Tibial artery (tissue), 4 donors: ENCODE measurements around the gene CSTB.
A peak's percentile ranks its signal among the peaks of the same experiment; 100 is the strongest.

Experiments
- DNase-seq, 2 donors: peaks; one replicate each; pipeline ENCODE4 v3.0.0-alpha.2; 2019
- H3K27ac ChIP-seq, 2 donors: fragments of 200-600 bp; sonication (generic) in 1 of 2; 1 replicate in 1 of 2; 2 replicates in 1 of 2; pipeline ENCODE4 v1.5.1; 2018 to 2019; ENCODE audit warnings: mild to moderate bottlenecking in 1 of 2
- H3K27me3 ChIP-seq, 2 donors: fragments of 200-600 bp; sonication (generic) in 1 of 2; one replicate each; pipeline versions ENCODE4 v1.5.1 to v1.6.0; 2016 to 2019
- H3K36me3 ChIP-seq, 3 donors: fragments of 200-600 bp; sonication (generic) in 2 of 3; one replicate each; pipeline ENCODE4 v1.5.1; 2016 to 2019; ENCODE audit warnings: mild to moderate bottlenecking in 2 of 3
- H3K4me1 ChIP-seq, 4 donors: fragments of 200-600 bp; sonication (generic) in 2 of 4; 1 replicate in 3 of 4; 2 replicates in 1 of 4; pipeline ENCODE4 v1.5.1; 2016 to 2019
- H3K4me3 ChIP-seq, 2 donors: fragments of 200-600 bp; sonication (generic) in 1 of 2; 1 replicate in 1 of 2; 2 replicates in 1 of 2; pipeline ENCODE4 v1.5.1; 2018 to 2019; ENCODE audit warnings: mild to moderate bottlenecking in 2 of 2
- H3K9me3 ChIP-seq, 3 donors: fragments of 200-600 bp; sonication (generic) in 1 of 3; one replicate each; pipeline ENCODE4 v1.5.1; 2016 to 2019
- intact Hi-C: fragments of 100-400 bp; cut with DNase I; formaldehyde crosslinking; loops from one replicate; pipeline ENCODE4 v1.15.0; 2023; ENCODE audit warnings: low total_unique reads
- TF ChIP-seq, protein P1 (sequence below), 2 experiments: fragments of 200-600 bp in 1 of 2; fragments of 450-650 bp in 1 of 2; IDR thresholded peaks; one replicate each; pipeline ENCODE4 v1.5.1; 2017 to 2019; ENCODE audit warnings: antibody characterized with exemption in 2 of 2, mild to moderate bottlenecking in 1 of 2, moderate library complexity in 1 of 2

CSTB gene

DNA sequence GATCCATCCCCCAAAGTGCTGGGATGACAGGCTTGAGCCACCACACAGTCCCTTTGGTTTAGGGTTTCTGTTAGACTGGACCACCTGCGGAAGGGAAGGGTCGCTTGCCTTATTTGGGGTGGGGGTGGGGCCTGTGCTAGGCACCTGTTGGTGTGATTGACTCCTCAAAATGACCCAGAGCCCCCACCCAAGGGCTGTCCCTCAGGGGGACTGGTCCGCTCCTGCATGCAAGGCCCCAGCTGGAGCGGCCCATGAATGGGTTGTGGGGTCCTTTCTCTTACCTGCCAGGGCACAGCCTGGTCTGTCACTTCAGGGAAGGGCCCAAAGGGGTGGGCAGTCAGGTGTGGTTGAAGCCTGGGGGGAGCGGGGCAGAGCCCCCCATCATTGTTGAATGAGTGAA is 1.8 kb upstream of the CSTB start:
- intact Hi-C loops, result no loop called here
- Histone ChIP-seq H3K4me1 (peaks cover 0 to 18% (median 11%) of the 10 kb centered on the region in 4 donors), H3K27ac (no peak overlapping the region), H3K4me3 (no peak overlapping the region), H3K27me3 (no peaks in the 10 kb centered on the region), H3K9me3 (no peaks in the 10 kb centered on the region), H3K36me3 (peaks cover 15 to 17% (median 16%) of the 10 kb centered on the region in 3 donors)
- no peak for DNase-seq
- TF ChIP-seq, protein P1, sequence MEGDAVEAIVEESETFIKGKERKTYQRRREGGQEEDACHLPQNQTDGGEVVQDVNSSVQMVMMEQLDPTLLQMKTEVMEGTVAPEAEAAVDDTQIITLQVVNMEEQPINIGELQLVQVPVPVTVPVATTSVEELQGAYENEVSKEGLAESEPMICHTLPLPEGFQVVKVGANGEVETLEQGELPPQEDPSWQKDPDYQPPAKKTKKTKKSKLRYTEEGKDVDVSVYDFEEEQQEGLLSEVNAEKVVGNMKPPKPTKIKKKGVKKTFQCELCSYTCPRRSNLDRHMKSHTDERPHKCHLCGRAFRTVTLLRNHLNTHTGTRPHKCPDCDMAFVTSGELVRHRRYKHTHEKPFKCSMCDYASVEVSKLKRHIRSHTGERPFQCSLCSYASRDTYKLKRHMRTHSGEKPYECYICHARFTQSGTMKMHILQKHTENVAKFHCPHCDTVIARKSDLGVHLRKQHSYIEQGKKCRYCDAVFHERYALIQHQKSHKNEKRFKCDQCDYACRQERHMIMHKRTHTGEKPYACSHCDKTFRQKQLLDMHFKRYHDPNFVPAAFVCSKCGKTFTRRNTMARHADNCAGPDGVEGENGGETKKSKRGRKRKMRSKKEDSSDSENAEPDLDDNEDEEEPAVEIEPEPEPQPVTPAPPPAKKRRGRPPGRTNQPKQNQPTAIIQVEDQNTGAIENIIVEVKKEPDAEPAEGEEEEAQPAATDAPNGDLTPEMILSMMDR (IDR thresholded peaks at IDR 0.05), result no peak

DNA sequence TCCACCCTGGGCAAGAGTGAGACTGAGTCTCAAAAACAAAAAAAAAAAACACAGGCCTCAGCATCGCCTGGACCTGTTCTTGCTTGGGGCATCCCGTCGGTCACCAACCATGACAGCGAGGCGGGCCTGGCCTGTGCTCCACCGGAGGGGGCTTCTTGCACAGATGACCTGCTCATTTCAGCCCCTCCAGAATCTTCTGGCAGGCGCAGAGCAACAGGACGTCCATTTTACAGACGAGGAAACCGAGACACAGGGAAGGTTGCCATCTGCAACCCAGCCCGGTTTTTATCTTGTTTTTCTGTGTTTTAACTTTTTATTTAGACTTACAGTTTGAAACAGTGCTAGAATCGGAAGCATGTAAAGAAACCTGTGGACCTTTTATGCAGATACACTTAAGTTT is 918 bp downstream of the CSTB start:
- H3K36me3 ChIP-seq, result peaks cover 17 to 23% (median 18%) of the 10 kb centered on the region in 3 donors
- H3K27me3 ChIP-seq, result no peaks in the 10 kb centered on the region
- TF ChIP-seq, protein P1 (IDR thresholded peaks at IDR 0.05), result no peak
- intact Hi-C loops, result no loop called here
- H3K9me3 ChIP-seq, result no peaks in the 10 kb centered on the region
- peak overlapping the region; percentile 81 to 97 for H3K4me3 ChIP-seq
- H3K4me1 ChIP-seq, result peaks cover 0 to 18% (median 11%) of the 10 kb centered on the region in 4 donors
- no peak for DNase-seq
- peak overlapping the region; percentile 88 to 90 for H3K27ac ChIP-seq

DNA sequence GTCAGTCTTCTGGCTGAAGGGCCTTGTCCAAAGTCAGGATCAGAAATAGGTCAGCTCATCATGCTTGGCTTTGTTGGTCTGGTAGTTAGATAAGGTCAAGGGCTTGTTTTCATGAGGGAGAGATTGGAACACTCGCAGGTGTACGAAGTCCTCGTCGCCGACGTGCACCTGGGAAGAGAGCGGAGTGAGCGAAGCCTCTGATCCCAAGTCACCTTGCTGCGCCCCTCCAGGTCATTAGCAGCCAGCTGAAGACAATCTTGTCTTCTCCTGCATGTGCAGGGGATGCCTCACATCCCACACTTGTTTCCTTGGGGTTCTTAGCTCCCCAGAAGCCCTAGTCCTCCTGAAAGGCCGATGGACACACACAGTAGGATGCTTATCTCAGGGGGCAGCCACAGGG is 1.9 kb downstream of the CSTB start:
- H3K4me1 ChIP-seq, result peaks cover 0 to 18% (median 11%) of the 10 kb centered on the region in 4 donors
- no peak overlapping the region for H3K27ac ChIP-seq
- TF ChIP-seq, protein P1 (IDR thresholded peaks at IDR 0.05), result no peak
- no peak for DNase-seq
- H3K4me3 ChIP-seq, result no peak overlapping the region
- H3K9me3 ChIP-seq, result no peaks in the 10 kb centered on the region
- no peaks in the 10 kb centered on the region for H3K27me3 ChIP-seq
- intact Hi-C loops, result no loop called here
- peaks cover 17 to 23% (median 18%) of the 10 kb centered on the region in 3 donors for H3K36me3 ChIP-seq

DNA sequence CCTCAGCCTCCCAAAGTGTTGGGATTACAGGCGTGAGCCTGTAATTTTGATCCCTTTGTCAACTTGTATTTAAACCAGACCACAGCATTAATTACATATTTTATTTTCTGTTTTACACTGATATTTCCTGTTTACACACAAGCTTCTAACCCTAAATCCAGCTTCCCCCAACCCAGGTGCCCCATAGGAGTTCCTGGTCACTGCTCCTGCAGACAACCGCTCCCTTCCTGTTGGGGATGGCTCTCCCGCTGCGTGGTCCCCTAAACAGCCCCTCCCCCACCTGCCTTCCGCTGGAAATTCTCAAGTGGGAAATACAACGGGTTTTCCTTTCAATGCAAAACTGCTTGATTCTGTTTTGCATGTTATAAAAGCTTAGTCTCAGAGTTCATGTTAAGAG is 3.7 kb downstream of the CSTB start:
- no peak for DNase-seq
- H3K4me1 ChIP-seq, result peaks cover 0 to 27% (median 17%) of the 10 kb centered on the region in 4 donors
- no peaks in the 10 kb centered on the region for H3K27me3 ChIP-seq
- no peaks in the 10 kb centered on the region for H3K9me3 ChIP-seq
- peaks cover 17 to 23% (median 18%) of the 10 kb centered on the region in 3 donors for H3K36me3 ChIP-seq
- H3K4me3 ChIP-seq, result no peak overlapping the region
- intact Hi-C loops, result no loop called here
- no peak overlapping the region for H3K27ac ChIP-seq
- TF ChIP-seq, protein P1 (IDR thresholded peaks at IDR 0.05), result no peak

DNA sequence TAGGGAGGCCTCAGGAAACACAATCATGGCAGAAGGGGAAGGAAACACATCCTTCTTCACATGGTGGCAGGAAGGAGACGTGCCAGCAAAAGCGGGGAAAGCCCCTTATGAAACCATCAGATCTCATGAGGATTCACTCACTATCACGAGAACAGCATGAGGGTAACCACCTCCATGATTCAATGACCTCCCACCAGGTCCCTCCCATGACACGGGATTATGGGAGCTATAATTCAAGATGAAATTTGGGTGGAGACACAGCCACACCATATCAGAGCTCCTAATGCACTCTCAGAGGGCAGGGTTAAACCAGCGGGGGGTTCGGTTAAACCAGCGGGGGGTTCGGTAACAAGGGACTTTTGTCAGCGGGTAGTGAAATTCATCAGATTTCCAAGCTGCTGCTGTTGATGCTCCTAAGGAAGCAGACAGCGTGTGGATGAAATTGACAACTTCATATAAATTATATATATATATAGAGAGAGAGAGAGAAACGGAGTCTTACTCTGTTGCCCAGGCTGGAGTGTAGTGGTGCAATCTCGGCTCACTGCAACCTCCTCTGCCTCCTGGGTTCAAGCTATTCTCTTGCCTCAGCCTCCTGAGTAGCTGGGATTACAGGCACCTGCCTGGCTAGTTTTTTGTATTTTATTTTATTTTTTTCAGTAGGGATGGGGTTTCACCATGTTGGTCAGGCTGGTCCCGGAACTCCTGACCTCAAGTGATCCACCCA is 4.2 kb downstream of the CSTB start:
- Histone ChIP-seq H3K9me3 (no peaks in the 10 kb centered on the region), H3K27ac (no peak overlapping the region), H3K4me3 (no peak overlapping the region), H3K4me1 (peaks cover 0 to 27% (median 17%) of the 10 kb centered on the region in 4 donors), H3K27me3 (no peaks in the 10 kb centered on the region), H3K36me3 (peaks cover 17 to 23% (median 18%) of the 10 kb centered on the region in 3 donors)
- no peak for DNase-seq
- intact Hi-C loops, result no loop called here
- TF ChIP-seq, protein P1 (IDR thresholded peaks at IDR 0.05), result no peak
